CD4-positive, alpha-beta T cell treated with Interleukin-10 for 1 hour (primary cell): ENCODE results near the gene CEP70.

Experiments
- DNase-seq: peaks from one replicate; pipeline ENCODE4 v3.0.0-alpha.2; 2020

Gene CEP70

GRCh38 chr3:138450181-138450580 is 143.9 kb downstream of the CEP70 start:
- DNase-seq, result no peak

DNA sequence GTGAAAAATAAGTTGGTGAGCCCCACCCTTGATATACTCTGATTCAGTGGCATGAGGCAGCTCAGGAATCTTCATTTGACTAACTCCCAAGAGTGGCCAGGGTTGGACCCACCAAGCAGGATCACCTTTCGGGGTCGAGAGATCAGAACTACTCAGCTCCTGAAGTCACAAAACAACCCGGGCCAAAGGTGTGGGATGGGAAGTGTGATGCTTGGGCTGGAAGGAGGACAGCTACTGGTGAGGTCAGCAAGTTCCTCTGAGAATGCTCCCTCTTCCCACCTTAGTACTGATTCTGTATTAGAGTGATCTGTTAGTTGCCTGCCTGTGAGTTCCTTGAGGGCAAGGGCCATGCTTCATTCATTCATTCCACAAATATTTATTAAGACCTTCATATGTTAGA is 144.6 kb downstream of the CEP70 start:
- DNase-seq, result no peak

GRCh38 chr3:138448631-138449030 is 145.4 kb downstream of the CEP70 start:
- DNase-seq, result no peak

DNA sequence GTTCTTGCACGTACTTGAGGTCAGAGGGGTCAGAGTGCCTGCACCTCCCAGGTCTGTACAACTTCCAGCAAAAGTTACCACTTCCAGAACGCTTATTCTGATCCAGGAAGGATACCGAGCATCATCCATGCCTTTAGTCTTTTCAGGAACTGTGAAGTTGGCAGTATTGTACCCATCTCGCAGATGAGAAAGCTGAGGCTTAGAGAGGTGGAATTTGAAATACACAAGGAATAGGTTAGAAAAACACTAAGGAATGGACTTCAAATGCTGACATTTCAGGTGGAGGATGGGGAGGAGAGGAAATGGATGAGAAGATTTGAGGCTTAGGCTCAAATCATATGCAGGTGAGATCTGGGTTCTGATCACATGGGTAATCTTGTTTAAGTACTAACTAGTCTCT is 148.4 kb downstream of the CEP70 start:
- no peak for DNase-seq

DNA sequence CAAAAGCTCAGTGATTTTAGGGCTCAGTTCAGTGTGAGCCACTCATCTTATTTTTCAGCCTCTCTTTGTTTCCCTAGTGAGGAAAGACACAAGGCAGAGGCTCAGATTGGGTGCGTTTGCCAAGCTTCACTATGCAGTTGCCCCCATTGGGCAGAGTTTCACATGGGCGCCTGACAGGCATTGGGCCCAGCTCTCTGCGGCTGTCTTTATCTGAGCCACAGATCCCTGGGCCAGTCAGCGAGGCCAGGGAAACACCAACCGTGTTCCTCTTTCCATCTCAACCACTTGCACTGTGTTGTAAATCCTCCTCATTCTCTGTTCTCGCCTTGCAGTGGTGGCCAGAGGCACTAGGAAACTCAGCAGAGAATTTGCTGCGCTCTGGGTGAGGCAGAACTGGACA is 148.8 kb downstream of the CEP70 start:
- DNase-seq, result no peak
